ENCODE data around the gene C1QTNF1. TPM values are rescaled to one million over a fixed set of nuclear protein-coding genes. Genes with fewer than 3 reads are reported as not detected.
A peak's percentile ranks its signal among the peaks of the same experiment; 100 is the strongest.

The C1QTNF1 gene
- total and polyA plus RNA-seq, 8 donors = 5.3 to 31.2 (median 8.4) TPM

DNA sequence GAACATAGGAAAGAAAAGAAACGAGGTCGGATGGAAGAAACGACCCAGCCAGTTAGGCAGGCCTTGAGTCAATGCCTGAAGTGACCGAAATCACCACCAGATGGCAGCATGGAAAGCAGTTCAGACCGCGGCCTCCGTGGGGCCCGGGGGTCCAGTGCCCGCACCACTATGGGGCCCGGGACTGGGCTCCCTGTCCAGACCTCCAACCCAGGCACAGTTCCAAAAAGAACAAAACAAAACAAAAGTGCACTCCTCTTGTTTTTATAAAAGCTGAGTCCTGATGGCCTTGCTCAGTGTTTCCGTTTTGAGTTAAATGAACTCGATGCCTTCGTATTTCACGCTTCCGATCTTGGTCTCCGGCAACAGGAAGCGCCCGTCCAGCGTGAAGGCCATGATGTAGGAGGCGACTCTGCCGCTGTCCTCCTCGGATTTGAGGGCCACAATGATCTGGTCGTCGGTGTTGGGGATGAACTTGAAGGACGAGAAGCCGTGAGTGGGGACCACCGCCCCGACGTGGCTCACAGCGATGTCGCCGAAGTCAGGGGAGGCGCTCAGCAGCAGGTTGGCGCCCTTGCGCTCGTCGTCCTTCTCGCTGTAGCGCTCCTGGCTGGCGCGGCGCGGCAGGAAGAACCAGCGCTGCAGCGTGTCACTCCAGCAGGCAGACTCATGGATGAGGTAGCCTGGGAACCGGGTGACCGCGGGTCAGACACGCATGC is 30.6 kb upstream of the C1QTNF1 start:
- H3K27me3 ChIP-seq = no peaks in the 10 kb centered on the region
- no peaks in the 10 kb centered on the region for H3K9me3 ChIP-seq
- no peak overlapping the region for H3K4me3 ChIP-seq
- peak; percentile 22 to 63 (median 56) for ATAC-seq
- intact Hi-C loops (cut with DNase I) = no loop called here
- no peak overlapping the region for H3K27ac ChIP-seq
- no peak for FAIRE-seq
- peaks cover 8 to 13% (median 10%) of the 10 kb centered on the region in 3 donors for H3K4me1 ChIP-seq
- WGBS, 2 donors = 75% methylated on average over 49 of the region's 49 CpGs
- H3K36me3 ChIP-seq = peaks cover 0 to 17% (median 0%) of the 10 kb centered on the region in 3 donors
- peak in 4 of 6 donors; percentile 30 to 75 (median 64) for DNase-seq
- TF ChIP-seq, protein P1, sequence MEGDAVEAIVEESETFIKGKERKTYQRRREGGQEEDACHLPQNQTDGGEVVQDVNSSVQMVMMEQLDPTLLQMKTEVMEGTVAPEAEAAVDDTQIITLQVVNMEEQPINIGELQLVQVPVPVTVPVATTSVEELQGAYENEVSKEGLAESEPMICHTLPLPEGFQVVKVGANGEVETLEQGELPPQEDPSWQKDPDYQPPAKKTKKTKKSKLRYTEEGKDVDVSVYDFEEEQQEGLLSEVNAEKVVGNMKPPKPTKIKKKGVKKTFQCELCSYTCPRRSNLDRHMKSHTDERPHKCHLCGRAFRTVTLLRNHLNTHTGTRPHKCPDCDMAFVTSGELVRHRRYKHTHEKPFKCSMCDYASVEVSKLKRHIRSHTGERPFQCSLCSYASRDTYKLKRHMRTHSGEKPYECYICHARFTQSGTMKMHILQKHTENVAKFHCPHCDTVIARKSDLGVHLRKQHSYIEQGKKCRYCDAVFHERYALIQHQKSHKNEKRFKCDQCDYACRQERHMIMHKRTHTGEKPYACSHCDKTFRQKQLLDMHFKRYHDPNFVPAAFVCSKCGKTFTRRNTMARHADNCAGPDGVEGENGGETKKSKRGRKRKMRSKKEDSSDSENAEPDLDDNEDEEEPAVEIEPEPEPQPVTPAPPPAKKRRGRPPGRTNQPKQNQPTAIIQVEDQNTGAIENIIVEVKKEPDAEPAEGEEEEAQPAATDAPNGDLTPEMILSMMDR (IDR thresholded peaks at IDR 0.05) = peak; percentile 64 to 69 (median 66)

DNA sequence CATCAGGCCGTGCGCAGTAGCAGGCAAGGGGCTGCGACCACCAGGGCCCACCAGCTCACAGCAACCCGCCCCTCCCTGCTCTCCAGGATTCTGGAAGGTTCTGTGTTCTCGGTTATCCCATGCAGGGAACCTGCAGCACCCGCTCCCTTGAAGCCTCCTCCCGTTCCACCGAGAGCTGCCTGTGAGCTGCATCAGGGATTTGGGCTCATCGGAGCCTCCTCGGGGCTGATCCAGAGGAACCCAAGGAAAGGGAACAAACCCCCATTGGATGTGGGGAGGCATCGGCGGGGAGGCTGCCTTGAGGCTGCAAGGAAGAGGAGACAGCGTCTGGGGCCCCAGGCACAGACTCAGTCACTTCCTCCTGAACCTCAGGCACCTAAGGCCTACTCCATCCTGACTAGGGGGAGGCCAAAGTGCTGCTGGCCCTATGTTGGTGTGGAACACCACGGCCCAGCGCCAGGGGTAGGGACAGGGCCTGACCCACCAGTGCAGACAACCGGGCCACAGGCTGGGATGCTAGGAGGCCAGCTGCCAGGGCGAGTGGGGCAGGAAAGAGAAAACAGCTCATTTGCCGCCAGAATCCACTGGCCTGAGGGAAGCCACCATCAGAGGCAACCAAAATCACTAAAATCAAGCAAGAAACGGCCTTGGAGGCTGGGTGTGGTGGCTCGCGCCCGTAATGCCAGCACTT is 29.8 kb upstream of the C1QTNF1 start:
- Histone ChIP-seq H3K36me3 (peaks cover 0 to 17% (median 0%) of the 10 kb centered on the region in 3 donors), H3K4me1 (peaks cover 8 to 13% (median 10%) of the 10 kb centered on the region in 3 donors), H3K27ac (no peak overlapping the region), H3K4me3 (no peak overlapping the region), H3K9me3 (no peaks in the 10 kb centered on the region), H3K27me3 (no peaks in the 10 kb centered on the region)
- ATAC-seq (no peak), FAIRE-seq (no peak), DNase-seq (peak in 4 of 6 donors; percentile 6 to 69 (median 38))
- intact Hi-C loops (cut with DNase I) = no loop called here
- WGBS, 2 donors = 94 to 97% methylated on average over 18 to 22 of the region's 22 CpGs
- TF ChIP-seq, protein P1 (IDR thresholded peaks at IDR 0.05) = no peak

DNA sequence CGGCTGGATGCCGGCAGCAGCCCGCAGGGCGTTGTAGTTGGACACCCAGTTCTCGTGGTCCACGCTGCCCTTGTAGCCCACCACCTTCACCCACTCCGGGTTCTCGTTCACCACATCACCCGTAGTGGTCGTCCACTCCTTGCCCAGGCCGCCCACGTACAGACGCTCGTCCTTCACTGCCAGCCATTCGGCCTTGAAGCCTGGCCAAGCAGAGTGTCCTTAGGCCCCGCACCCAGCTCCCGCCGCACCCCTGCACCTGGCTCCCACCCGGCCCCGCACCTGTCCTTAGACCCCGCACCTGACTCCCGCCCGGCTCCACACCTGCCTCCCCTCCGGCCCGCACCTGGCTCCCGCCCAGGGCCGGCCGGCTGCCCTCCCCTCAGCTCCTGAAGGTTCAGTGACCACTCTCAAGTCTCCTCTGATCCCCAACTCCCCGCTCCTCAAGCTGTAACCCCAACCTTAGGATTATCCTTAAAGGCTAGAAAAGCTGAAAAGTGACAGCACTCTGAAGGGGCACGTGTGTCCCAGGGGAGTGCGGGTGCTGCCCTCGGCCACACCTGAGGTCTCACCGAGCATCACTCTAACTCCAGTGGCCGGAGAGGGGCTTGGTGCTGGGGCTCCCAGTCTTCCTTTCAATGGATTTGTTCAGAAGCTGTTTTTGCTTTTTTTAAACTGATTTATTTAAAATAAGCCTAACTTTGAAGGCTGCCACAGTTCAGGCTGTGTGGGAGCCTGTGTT is 28.8 kb upstream of the C1QTNF1 start:
- no peak for ATAC-seq
- H3K4me1 ChIP-seq = peaks cover 8 to 13% (median 10%) of the 10 kb centered on the region in 3 donors
- WGBS, 2 donors = 88% methylated on average over 34 of the region's 34 CpGs
- H3K36me3 ChIP-seq = peaks cover 0 to 17% (median 0%) of the 10 kb centered on the region in 3 donors
- H3K27me3 ChIP-seq = no peaks in the 10 kb centered on the region
- H3K4me3 ChIP-seq = no peak overlapping the region
- peak overlapping the region in 2 of 4 donors; percentile 15 to 39 for H3K27ac ChIP-seq
- TF ChIP-seq, protein P1 (IDR thresholded peaks at IDR 0.05) = no peak
- no peaks in the 10 kb centered on the region for H3K9me3 ChIP-seq
- intact Hi-C loops (cut with DNase I) = no loop called here
- no peak for FAIRE-seq
- peak in 4 of 6 donors; percentile 10 to 70 (median 50) for DNase-seq

DNA sequence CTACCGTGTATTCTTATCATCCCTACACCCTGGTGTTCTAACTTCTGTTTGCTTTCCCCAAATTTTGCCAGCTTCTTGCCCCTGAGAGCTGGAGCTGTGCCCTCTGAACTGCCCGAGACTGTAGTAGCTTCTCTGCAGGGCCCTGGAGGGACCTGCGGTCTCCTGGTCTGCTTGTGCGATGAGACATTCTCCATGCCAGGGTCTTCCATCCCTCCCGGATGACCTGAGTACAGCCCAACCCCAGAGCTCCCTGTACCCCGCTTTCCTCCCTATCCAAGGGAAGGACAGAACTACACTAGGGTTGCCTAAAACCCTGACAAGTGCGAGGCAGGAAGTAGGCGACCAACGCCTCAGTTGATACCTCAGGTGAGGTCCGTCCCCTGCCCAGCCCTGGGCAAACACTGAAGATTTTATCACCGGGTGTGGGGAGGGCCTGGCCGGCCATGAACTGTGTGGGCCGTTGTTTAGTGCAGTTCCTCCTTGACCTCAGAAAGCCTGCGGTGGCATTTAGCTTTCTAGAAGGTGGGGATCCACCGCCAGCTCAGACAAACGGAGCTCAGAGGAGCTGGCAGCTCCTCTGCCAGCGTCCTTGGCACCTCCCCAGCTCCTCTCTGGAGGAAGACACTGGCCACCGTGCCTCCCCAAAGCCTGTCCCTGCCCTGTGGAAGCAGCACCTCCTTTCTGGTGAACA is 28.1 kb upstream of the C1QTNF1 start:
- DNase-seq = peak in 4 of 6 donors; percentile 30 to 65 (median 57)
- no peaks in the 10 kb centered on the region for H3K27me3 ChIP-seq
- no peaks in the 10 kb centered on the region for H3K9me3 ChIP-seq
- WGBS, 2 donors = 29 to 35% methylated on average over 18 of the region's 18 CpGs
- H3K4me3 ChIP-seq = no peak overlapping the region
- FAIRE-seq = no peak
- ATAC-seq = peak; percentile 35 to 71 (median 58)
- H3K36me3 ChIP-seq = peaks cover 0 to 17% (median 0%) of the 10 kb centered on the region in 3 donors
- peak overlapping the region in 3 of 4 donors; percentile 3 to 39 (median 15) for H3K27ac ChIP-seq
- peaks cover 8 to 13% (median 10%) of the 10 kb centered on the region in 3 donors for H3K4me1 ChIP-seq
- TF ChIP-seq, protein P1 (IDR thresholded peaks at IDR 0.05) = no peak
- intact Hi-C loops (cut with DNase I) = no loop called here
